Astrocyte (in vitro differentiated cells and primary cell): ENCODE data around the gene TUBE1. TPM values are rescaled to one million over a fixed set of nuclear protein-coding genes. Genes with fewer than 3 reads are reported as not detected.
"Not testable (repeated sequence)": the region's sequence is repeated elsewhere in the genome, so short reads cannot be mapped to it uniquely, and the experiment has no call there.

Experiments used
- DNase-seq: peaks from one replicate; pipeline ENCODE4 v3.0.0-alpha.2; 2010; ENCODE audit warnings: low read depth
- FAIRE-seq: peaks from 2 replicates; lab custom pipeline; 2011; peaks lifted over from hg19 to GRCh38; lab: Jason Lieb, UNC
- H2AFZ ChIP-seq: 2 replicates; pipeline ENCODE4 v1.6.0; 2012; ENCODE audit warnings: low read depth, low read length, inconsistent platforms
- H3K27ac ChIP-seq: 2 replicates; pipeline ENCODE4 v1.5.1; 2011; ENCODE audit warnings: low read depth, low read length, inconsistent platforms
- H3K27me3 ChIP-seq: 2 replicates; pipeline ENCODE4 v1.6.0; 2011; ENCODE audit warnings: low read length, inconsistent platforms; ENCODE audit not compliant: insufficient read depth
- H3K36me3 ChIP-seq: 2 replicates; pipeline ENCODE4 v1.5.1; 2011; ENCODE audit warnings: low read length, inconsistent platforms; ENCODE audit not compliant: insufficient read depth
- H3K4me1 ChIP-seq: 2 replicates; pipeline ENCODE4 v1.5.1; 2011; ENCODE audit warnings: low read length, inconsistent platforms; ENCODE audit not compliant: insufficient read depth
- H3K4me2 ChIP-seq: 2 replicates; pipeline ENCODE4 v1.6.0; 2012; ENCODE audit warnings: low read length, inconsistent platforms
- H3K4me3 ChIP-seq: 2 replicates; pipeline ENCODE4 v1.5.1; 2011; ENCODE audit warnings: low read depth, mild to moderate bottlenecking, low read length, inconsistent platforms; ENCODE audit not compliant: insufficient read depth
- H3K79me2 ChIP-seq: 2 replicates; pipeline ENCODE4 v1.6.0; 2012; ENCODE audit warnings: mild to moderate bottlenecking, low read length, inconsistent platforms; ENCODE audit not compliant: insufficient read depth
- H3K9ac ChIP-seq: 2 replicates; pipeline ENCODE4 v1.6.0; 2012; ENCODE audit warnings: mild to moderate bottlenecking, low read length, inconsistent platforms
- H3K9me3 ChIP-seq: 2 replicates; pipeline ENCODE4 v1.5.1; 2012; ENCODE audit warnings: low read depth, mild to moderate bottlenecking, low read length, inconsistent platforms; ENCODE audit not compliant: insufficient read depth
- H4K20me1 ChIP-seq: 2 replicates; pipeline ENCODE4 v1.6.0; 2012; ENCODE audit warnings: low read length, inconsistent platforms; ENCODE audit not compliant: insufficient read depth
- H3K27ac Mint-ChIP-seq: one replicate; pipeline ENCODE4 v1.8.0; 2021; ENCODE audit warnings: mild to moderate bottlenecking, mixed read lengths; ENCODE audit not compliant: unreplicated experiment
- H3K27me3 Mint-ChIP-seq: one replicate; pipeline ENCODE4 v1.8.0; 2021; ENCODE audit warnings: low read depth, mixed read lengths; ENCODE audit not compliant: unreplicated experiment
- H3K36me3 Mint-ChIP-seq: one replicate; pipeline ENCODE4 v1.8.0; 2021; ENCODE audit warnings: low read depth, mixed read lengths; ENCODE audit not compliant: unreplicated experiment
- H3K4me1 Mint-ChIP-seq: one replicate; pipeline ENCODE4 v1.8.0; 2021; ENCODE audit warnings: low read depth, mixed read lengths; ENCODE audit not compliant: unreplicated experiment
- H3K4me3 Mint-ChIP-seq: one replicate; pipeline ENCODE4 v1.8.0; 2021; ENCODE audit warnings: mild to moderate bottlenecking, moderate library complexity, mixed read lengths; ENCODE audit not compliant: unreplicated experiment
- H3K9me3 Mint-ChIP-seq: one replicate; pipeline ENCODE4 v1.8.0; 2021; ENCODE audit warnings: mild to moderate bottlenecking, mixed read lengths; ENCODE audit not compliant: unreplicated experiment
- CTCF ChIP-seq: IDR thresholded peaks from 2 replicates; pipeline ENCODE4 v1.5.1; 2011; ENCODE audit warnings: low read depth, mild to moderate bottlenecking, inconsistent platforms, low read length, moderate library complexity; ENCODE audit not compliant: insufficient read depth
- EZH2 ChIP-seq: IDR thresholded peaks from 2 replicates; pipeline ENCODE4 v1.6.1; 2012; ENCODE audit warnings: mild to moderate bottlenecking, low read length, inconsistent platforms; ENCODE audit not compliant: insufficient read depth
- total RNA-seq: library from RNA; stranded (reverse); gene quantifications from 2 replicates; pipeline ENCODE4 v1.2.1, GENCODE V29; 2021

TUBE1 gene
- total RNA-seq, 1 donor from 2014 or later, result 17.7 TPM

- no peak overlapping the region for H3K4me3 ChIP-seq
- H3K27ac ChIP-seq, result no peak overlapping the region
- H3K4me1 ChIP-seq, result no peaks in the 10 kb centered on the region
- no peak overlapping the region for H3K9ac ChIP-seq
- Mint-ChIP-seq H3K4me1 (peaks cover 5% of the 10 kb centered on the region), H3K27me3 (peaks cover 2% of the 10 kb centered on the region), H3K9me3 (peaks cover 1% of the 10 kb centered on the region), H3K4me3 (no peak overlapping the region), H3K27ac (no peak overlapping the region), H3K36me3 (peaks cover 2% of the 10 kb centered on the region)
- no peak overlapping the region for H2AFZ ChIP-seq
- H3K27me3 ChIP-seq, result no peaks in the 10 kb centered on the region
- no peaks in the 10 kb centered on the region for H3K36me3 ChIP-seq
- H3K9me3 ChIP-seq, result no peaks in the 10 kb centered on the region
- TF ChIP-seq EZH2 (no peak), CTCF (no peak)
- H3K79me2 ChIP-seq, result no peaks in the 10 kb centered on the region
- no peaks in the 10 kb centered on the region for H4K20me1 ChIP-seq
- FAIRE-seq (no peak), DNase-seq (no peak)
- H3K4me2 ChIP-seq, result no peak overlapping the region
Measured at GRCh38 chr6:112054555-112055190, 32.6 kb downstream of the TUBE1 start.

GRCh38 chr6:112054001-112054400, 33.3 kb downstream of the TUBE1 start, which contains the start of gene CCN6:
Gene CCN6 (plus strand): TSS chr6:112054104. CDS start chr6:112054358, 254 bp downstream.
- Histone ChIP-seq H3K9ac (no peak within 1 kb of the TSS), H2AFZ (no peak within 1 kb of the TSS), H3K4me3 (no peak within 1 kb of the TSS), H3K4me2 (no peak within 1 kb of the TSS), H3K4me1 (peaks cover 2% of the 10 kb centered on the region), H3K27ac (no peak within 1 kb of the TSS), H3K36me3 (no peaks in the 10 kb centered on the region), H3K9me3 (no peaks in the 10 kb centered on the region), H3K79me2 (no peaks in the 10 kb centered on the region), H4K20me1 (no peaks in the 10 kb centered on the region), H3K27me3 (no peaks in the 10 kb centered on the region)
- Mint-ChIP-seq H3K27me3 (peaks cover 2% of the 10 kb centered on the region), H3K9me3 (peaks cover 5% of the 10 kb centered on the region), H3K4me1 (peaks cover 5% of the 10 kb centered on the region), H3K27ac (no peak within 1 kb of the TSS), H3K36me3 (peaks cover 2% of the 10 kb centered on the region), H3K4me3 (no peak within 1 kb of the TSS)
- DNase-seq (no peak), FAIRE-seq (no peak)
- no peak for TF ChIP-seq CTCF
- TF ChIP-seq EZH2, result no peak

- not testable (repeated sequence) for H3K36me3 Mint-ChIP-seq
Measured at GRCh38 chr6:112051251-112051740, 36.0 kb downstream of the TUBE1 start.

More at GRCh38 chr6:112051251-112051740, 36.0 kb downstream of the TUBE1 start:
- H3K27ac ChIP-seq, H3K27me3 ChIP-seq, H3K27ac Mint-ChIP-seq, DNase-seq, H3K4me3 Mint-ChIP-seq, H3K27me3 Mint-ChIP-seq, H3K9me3 ChIP-seq, H3K79me2 ChIP-seq, FAIRE-seq, H3K4me1 ChIP-seq, H3K9me3 Mint-ChIP-seq, H3K4me3 ChIP-seq, H4K20me1 ChIP-seq, H3K4me1 Mint-ChIP-seq, H3K4me2 ChIP-seq, H2AFZ ChIP-seq, H3K36me3 ChIP-seq, H3K9ac ChIP-seq: not testable (repeated sequence)
